Mesendoderm (in vitro differentiated cells): ENCODE measurements around the gene EME2.

Source experiments
- DNase-seq: peaks from one replicate; pipeline ENCODE4 v3.0.0; 2013
- H2AK5ac ChIP-seq: 2 replicates; pipeline ENCODE4 v1.6.1; 2013; ENCODE audit warnings: low read length, inconsistent platforms
- H2BK120ac ChIP-seq: 2 replicates; pipeline ENCODE4 v1.6.1; 2013; ENCODE audit warnings: low read depth, mild to moderate bottlenecking, low read length, moderate library complexity, mixed read lengths
- H2BK15ac ChIP-seq: replicated peaks from 2 replicates; pipeline ENCODE4 v1.6.1; 2013; ENCODE audit warnings: low read depth, mild to moderate bottlenecking, moderate library complexity
- H2BK5ac ChIP-seq: 2 replicates; pipeline ENCODE4 v1.6.1; 2013; ENCODE audit warnings: low read length, inconsistent platforms
- H3K18ac ChIP-seq: 2 replicates; pipeline ENCODE4 v1.6.1; 2013; ENCODE audit warnings: mild to moderate bottlenecking, low read length, mixed read lengths
- H3K23ac ChIP-seq: one replicate; pipeline ENCODE4 v1.6.1; 2013; ENCODE audit warnings: low read length
- H3K27ac ChIP-seq: 2 replicates; pipeline ENCODE4 v1.5.1; 2013; ENCODE audit warnings: low read depth, mild to moderate bottlenecking, inconsistent platforms, low read length, moderate library complexity
- H3K27me3 ChIP-seq: 2 replicates; pipeline ENCODE4 v1.6.1; 2013; ENCODE audit warnings: low read length, control low read depth, mild to moderate bottlenecking, inconsistent platforms; ENCODE audit not compliant: insufficient read depth, poor library complexity
- H3K36me3 ChIP-seq: 2 replicates; pipeline ENCODE4 v1.6.1; 2013; ENCODE audit warnings: low read length, inconsistent platforms; ENCODE audit not compliant: control insufficient read depth, insufficient read depth
- H3K4ac ChIP-seq: one replicate; pipeline ENCODE4 v1.6.1; 2013; ENCODE audit warnings: low read depth, mild to moderate bottlenecking, low read length, moderate library complexity
- H3K4me1 ChIP-seq: 2 replicates; pipeline ENCODE4 v1.6.1; 2013; ENCODE audit warnings: low read depth, low read length, inconsistent platforms; ENCODE audit not compliant: control insufficient read depth
- H3K4me2 ChIP-seq: 2 replicates; pipeline ENCODE4 v1.6.1; 2013; ENCODE audit warnings: low read length
- H3K4me3 ChIP-seq: 2 replicates; pipeline ENCODE4 v1.5.1; 2013; ENCODE audit warnings: mild to moderate bottlenecking, low read length
- H3K56ac ChIP-seq: one replicate; pipeline ENCODE4 v1.6.1; 2013; ENCODE audit warnings: low read length
- H3K79me1 ChIP-seq: 2 replicates; pipeline ENCODE4 v1.6.1; 2013; ENCODE audit warnings: low read length, inconsistent platforms
- H3K79me2 ChIP-seq: 2 replicates; pipeline ENCODE4 v1.6.1; 2013; ENCODE audit warnings: mild to moderate bottlenecking, low read length; ENCODE audit not compliant: control insufficient read depth, insufficient read depth
- H3K9ac ChIP-seq: 2 replicates; pipeline ENCODE4 v1.6.1; 2013; ENCODE audit warnings: low read length, inconsistent platforms
- H4K5ac ChIP-seq: one replicate; pipeline ENCODE4 v1.6.1; 2013; ENCODE audit warnings: low read length
- H4K8ac ChIP-seq: one replicate; pipeline ENCODE4 v1.6.1; 2013; ENCODE audit warnings: low read depth, mild to moderate bottlenecking, control low read depth, low read length, moderate library complexity
- WGBS: extraction: QIAGEN DNeasy Blood & Tissue Kit; methylation state at CpG from one replicate; pipeline ENCODE4 v1.1.7; 2013; ENCODE audit warnings: low lambda C conversion rate, missing lambda C conversion rate; ENCODE audit not compliant: insufficient coverage; ENCODE audit errors: extremely low coverage; 5-methylcytosine and 5-hydroxymethylcytosine counted together

Gene EME2

DNA sequence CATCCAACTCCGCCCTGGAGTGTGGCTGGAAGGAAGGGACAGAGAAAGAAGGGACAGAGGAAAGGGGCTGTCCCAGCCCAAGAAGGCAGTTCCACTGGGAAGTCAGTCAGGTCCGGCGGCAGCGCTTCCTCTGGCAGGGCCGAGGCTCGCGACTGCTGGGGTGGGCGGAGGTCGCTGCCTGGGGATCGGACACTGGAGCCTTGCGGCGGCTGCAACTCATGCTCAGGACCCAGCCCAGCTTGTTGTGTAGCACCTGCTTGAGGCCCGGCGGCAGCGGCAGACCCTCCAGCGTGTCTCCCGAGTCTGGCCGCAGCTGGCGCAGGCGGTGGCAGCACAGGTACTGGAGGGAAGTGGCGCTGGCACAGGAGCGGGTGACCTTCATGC, 4.4 kb downstream of the EME2 start:
- Histone ChIP-seq H3K23ac (no peak overlapping the region), H3K18ac (no peak overlapping the region), H3K9ac (no peak overlapping the region), H2BK5ac (no peak overlapping the region), H3K4me1 (no peaks in the 10 kb centered on the region), H3K79me1 (peaks cover 6% of the 10 kb centered on the region), H2BK15ac (no peak overlapping the region), H3K79me2 (peaks cover 8% of the 10 kb centered on the region), H2BK120ac (no peak overlapping the region), H3K4me3 (no peak overlapping the region), H3K27me3 (no peaks in the 10 kb centered on the region), H3K4me2 (no peak overlapping the region), H4K5ac (no peak overlapping the region), H3K56ac (no peak overlapping the region), H3K27ac (no peak overlapping the region), H3K36me3 (no peaks in the 10 kb centered on the region), H2AK5ac (no peak overlapping the region), H3K4ac (no peak overlapping the region), H4K8ac (no peak overlapping the region)
- DNase-seq = no peak
- WGBS = no CpG with 5 or more reads among the region's 22 CpGs

DNA sequence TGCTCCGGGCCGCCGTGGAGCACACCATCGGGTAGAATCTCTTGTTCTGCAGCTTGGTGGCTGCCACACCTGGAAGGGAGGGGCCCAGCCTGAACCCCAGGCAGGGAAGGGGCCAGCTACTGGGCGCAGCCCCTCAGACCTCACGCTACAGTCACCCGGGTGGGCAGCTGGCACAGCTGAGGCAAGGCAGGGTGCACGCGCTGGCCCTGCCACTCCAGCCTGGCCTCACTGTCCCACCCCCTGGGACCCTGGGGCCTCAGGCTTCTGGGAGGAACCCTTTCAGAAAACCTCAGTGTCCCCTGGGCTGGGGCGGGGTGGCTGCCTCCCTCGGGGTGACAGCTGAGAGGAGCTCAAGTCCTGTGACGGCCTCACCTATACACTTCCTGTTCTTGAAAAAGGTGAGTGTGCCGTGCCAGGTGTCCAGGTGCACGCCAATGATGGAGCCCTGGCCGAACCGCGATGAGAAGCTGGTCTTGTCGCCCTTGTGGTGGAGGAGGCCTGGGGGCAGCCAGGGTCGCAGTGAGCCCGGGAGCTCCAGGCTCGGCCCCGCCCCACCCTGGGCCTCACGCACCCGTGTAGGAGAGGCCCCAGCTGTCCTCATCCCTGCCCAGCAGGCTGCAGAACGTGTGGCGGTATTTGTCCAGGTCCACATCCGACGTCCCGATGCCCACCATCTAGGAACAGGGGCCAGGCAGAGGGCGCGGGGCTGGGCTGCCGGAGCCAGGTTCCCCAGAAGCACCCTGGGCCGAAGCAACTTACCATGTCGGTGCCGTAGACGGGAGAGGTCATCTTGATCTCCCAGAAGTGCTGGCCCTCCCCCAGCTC, 5.0 kb downstream of the EME2 start:
- Histone ChIP-seq H3K56ac (no peak overlapping the region), H3K4ac (no peak overlapping the region), H3K79me1 (peaks cover 6% of the 10 kb centered on the region), H2AK5ac (no peak overlapping the region), H2BK15ac (no peak overlapping the region), H3K18ac (no peak overlapping the region), H4K8ac (no peak overlapping the region), H3K36me3 (no peaks in the 10 kb centered on the region), H3K4me3 (no peak overlapping the region), H3K4me2 (no peak overlapping the region), H3K27me3 (no peaks in the 10 kb centered on the region), H3K9ac (no peak overlapping the region), H2BK120ac (no peak overlapping the region), H3K4me1 (no peaks in the 10 kb centered on the region), H3K23ac (no peak overlapping the region), H3K27ac (no peak overlapping the region), H3K79me2 (peaks cover 3% of the 10 kb centered on the region), H4K5ac (no peak overlapping the region), H2BK5ac (no peak overlapping the region)
- no peak for DNase-seq
- WGBS = no CpG with 5 or more reads among the region's 36 CpGs

DNA sequence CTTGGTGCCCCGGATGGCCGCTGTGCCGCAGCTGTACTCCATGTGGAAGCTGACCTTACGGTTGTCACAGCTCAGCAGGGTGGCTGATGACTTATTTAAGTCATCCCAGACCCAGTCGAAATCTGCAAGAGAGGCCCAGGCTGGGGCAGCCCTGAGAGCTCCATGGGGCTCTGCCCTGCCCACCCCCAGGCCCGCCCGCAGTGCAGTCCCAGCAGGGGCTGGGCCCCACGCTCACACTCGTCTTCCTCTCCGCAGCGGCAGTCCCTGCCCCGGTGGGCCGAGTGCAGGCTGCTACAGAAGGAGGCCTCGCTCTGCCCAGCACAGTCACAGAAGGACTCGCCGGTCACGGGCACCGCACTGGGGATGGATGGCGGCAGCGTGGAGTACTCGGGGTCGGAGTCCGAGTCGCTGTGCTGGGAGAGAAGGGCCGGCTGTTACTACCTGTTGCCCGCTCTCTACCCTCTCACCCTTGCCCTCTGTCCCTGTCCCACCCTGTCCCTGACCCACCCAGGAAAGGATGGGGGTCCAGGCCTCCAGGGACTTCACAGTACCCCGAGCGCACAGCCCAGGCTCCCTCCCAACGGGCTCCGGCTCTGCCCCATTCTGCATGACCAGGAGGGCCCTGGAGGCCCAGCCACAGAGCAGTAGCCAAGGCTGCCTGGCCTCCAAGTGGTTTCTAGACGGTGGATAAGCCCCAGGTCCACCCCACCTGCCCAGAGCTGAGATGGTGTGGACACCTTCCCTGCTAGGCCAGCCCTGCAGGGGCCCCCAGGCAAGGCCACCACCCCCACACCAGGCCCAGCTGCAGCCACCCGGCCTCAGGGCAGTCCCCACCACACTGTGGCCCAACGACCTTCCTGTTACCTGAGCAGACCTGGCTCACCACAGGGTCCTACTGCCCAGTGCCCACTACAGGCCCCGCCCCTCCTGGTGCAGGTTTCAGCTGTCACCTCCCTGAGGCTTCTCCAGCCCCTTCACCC, 5.9 kb downstream of the EME2 start:
- H2BK15ac ChIP-seq = no peak overlapping the region
- H3K4me1 ChIP-seq = no peaks in the 10 kb centered on the region
- H3K79me2 ChIP-seq = peaks cover 2% of the 10 kb centered on the region
- peaks cover 8% of the 10 kb centered on the region for H3K79me1 ChIP-seq
- no peak overlapping the region for H4K8ac ChIP-seq
- H2BK120ac ChIP-seq = no peak overlapping the region
- H3K18ac ChIP-seq = no peak overlapping the region
- H3K4me3 ChIP-seq = no peak overlapping the region
- H2AK5ac ChIP-seq = no peak overlapping the region
- WGBS = no CpG with 5 or more reads among the region's 34 CpGs
- H3K23ac ChIP-seq = no peak overlapping the region
- H3K27ac ChIP-seq = no peak overlapping the region
- no peaks in the 10 kb centered on the region for H3K27me3 ChIP-seq
- no peak overlapping the region for H3K4ac ChIP-seq
- no peak for DNase-seq
- H3K4me2 ChIP-seq = no peak overlapping the region
- H3K36me3 ChIP-seq = no peaks in the 10 kb centered on the region
- no peak overlapping the region for H3K56ac ChIP-seq
- H4K5ac ChIP-seq = no peak overlapping the region
- H3K9ac ChIP-seq = no peak overlapping the region
- no peak overlapping the region for H2BK5ac ChIP-seq

DNA sequence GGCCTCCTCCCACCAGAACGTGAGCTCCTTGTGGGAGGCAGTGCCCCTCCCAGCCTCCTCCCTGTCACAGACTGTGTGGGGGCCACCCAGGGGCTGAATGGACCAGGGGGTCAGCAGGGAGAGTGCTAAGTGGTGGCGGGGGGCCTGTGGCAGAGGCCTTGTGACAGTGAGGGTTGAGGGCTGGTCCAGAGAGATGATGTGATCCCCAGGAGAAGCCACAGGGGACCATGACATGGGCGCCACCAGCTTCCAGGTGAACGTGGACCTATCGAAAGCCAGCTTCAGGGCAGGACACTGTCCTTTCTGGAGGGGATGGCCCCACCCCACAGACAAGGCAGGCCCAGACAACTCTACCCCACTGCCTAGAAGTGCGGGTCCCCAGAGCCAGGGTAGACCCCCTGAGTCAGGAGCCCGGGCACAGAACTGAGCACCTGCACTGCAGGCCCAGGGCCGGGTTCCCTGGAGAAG, 6.7 kb downstream of the EME2 start:
- H3K27me3 ChIP-seq = no peaks in the 10 kb centered on the region
- no peak overlapping the region for H3K4me2 ChIP-seq
- DNase-seq = no peak
- no peak overlapping the region for H2AK5ac ChIP-seq
- no peak overlapping the region for H3K4me3 ChIP-seq
- H3K9ac ChIP-seq = no peak overlapping the region
- no peak overlapping the region for H2BK5ac ChIP-seq
- no peak overlapping the region for H4K5ac ChIP-seq
- no peak overlapping the region for H4K8ac ChIP-seq
- H2BK120ac ChIP-seq = no peak overlapping the region
- no peak overlapping the region for H3K56ac ChIP-seq
- peaks cover 5% of the 10 kb centered on the region for H3K79me1 ChIP-seq
- H3K36me3 ChIP-seq = no peaks in the 10 kb centered on the region
- WGBS = no CpG with 5 or more reads among the region's 8 CpGs
- H3K23ac ChIP-seq = no peak overlapping the region
- no peak overlapping the region for H3K27ac ChIP-seq
- H3K4me1 ChIP-seq = no peaks in the 10 kb centered on the region
- H2BK15ac ChIP-seq = no peak overlapping the region
- H3K79me2 ChIP-seq = peaks cover 8% of the 10 kb centered on the region
- no peak overlapping the region for H3K18ac ChIP-seq
- H3K4ac ChIP-seq = no peak overlapping the region

GRCh38 chr16:1779741-1780676, 7.4 kb downstream of the EME2 start:
- H2BK15ac ChIP-seq = no peak overlapping the region
- H3K79me2 ChIP-seq = peaks cover 10% of the 10 kb centered on the region
- H3K4me1 ChIP-seq = no peaks in the 10 kb centered on the region
- no peak overlapping the region for H4K5ac ChIP-seq
- no peaks in the 10 kb centered on the region for H3K36me3 ChIP-seq
- H2AK5ac ChIP-seq = no peak overlapping the region
- H3K23ac ChIP-seq = no peak overlapping the region
- no peaks in the 10 kb centered on the region for H3K27me3 ChIP-seq
- no peak overlapping the region for H3K27ac ChIP-seq
- no peak overlapping the region for H3K9ac ChIP-seq
- no peak overlapping the region for H3K4me2 ChIP-seq
- no peak overlapping the region for H3K4ac ChIP-seq
- no peak overlapping the region for H2BK5ac ChIP-seq
- no peak overlapping the region for H4K8ac ChIP-seq
- H3K56ac ChIP-seq = no peak overlapping the region
- H3K79me1 ChIP-seq = peaks cover 3% of the 10 kb centered on the region
- no peak overlapping the region for H2BK120ac ChIP-seq
- DNase-seq = no peak
- no CpG with 5 or more reads among the region's 27 CpGs for whole genome bisulfite sequencing
- no peak overlapping the region for H3K4me3 ChIP-seq
- no peak overlapping the region for H3K18ac ChIP-seq
